ENCODE measurements around the gene PTPN3. TPM values are rescaled to one million over a fixed set of nuclear protein-coding genes. Genes with fewer than 3 reads are reported as not detected.

PTPN3 gene
- total RNA-seq, 4 donors from 2014 or later: 3.1 to 9.0 (median 5.7) TPM

DNA sequence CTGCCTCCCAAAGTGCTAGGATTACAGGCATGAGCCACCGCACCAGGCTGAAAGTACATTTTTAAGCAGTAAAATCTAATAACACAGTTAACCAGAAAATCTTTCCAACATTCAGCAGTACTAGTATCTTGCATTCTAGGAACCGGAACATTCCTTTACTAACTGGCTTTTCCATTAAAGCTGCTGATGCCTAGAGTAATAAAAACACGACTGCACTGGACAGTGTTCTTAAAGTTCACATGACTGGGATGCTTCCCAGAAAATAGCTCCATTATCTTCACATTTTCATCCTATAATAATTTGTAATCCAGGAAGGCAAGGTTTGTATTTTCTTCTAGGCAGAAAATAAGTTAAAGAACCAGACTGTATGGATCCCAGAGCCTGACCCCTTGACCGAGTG is 9.8 kb downstream of the PTPN3 start:
- TF ChIP-seq, protein P1, sequence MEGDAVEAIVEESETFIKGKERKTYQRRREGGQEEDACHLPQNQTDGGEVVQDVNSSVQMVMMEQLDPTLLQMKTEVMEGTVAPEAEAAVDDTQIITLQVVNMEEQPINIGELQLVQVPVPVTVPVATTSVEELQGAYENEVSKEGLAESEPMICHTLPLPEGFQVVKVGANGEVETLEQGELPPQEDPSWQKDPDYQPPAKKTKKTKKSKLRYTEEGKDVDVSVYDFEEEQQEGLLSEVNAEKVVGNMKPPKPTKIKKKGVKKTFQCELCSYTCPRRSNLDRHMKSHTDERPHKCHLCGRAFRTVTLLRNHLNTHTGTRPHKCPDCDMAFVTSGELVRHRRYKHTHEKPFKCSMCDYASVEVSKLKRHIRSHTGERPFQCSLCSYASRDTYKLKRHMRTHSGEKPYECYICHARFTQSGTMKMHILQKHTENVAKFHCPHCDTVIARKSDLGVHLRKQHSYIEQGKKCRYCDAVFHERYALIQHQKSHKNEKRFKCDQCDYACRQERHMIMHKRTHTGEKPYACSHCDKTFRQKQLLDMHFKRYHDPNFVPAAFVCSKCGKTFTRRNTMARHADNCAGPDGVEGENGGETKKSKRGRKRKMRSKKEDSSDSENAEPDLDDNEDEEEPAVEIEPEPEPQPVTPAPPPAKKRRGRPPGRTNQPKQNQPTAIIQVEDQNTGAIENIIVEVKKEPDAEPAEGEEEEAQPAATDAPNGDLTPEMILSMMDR (IDR thresholded peaks at IDR 0.05; ENCODE audit: low read depth): no peak

DNA sequence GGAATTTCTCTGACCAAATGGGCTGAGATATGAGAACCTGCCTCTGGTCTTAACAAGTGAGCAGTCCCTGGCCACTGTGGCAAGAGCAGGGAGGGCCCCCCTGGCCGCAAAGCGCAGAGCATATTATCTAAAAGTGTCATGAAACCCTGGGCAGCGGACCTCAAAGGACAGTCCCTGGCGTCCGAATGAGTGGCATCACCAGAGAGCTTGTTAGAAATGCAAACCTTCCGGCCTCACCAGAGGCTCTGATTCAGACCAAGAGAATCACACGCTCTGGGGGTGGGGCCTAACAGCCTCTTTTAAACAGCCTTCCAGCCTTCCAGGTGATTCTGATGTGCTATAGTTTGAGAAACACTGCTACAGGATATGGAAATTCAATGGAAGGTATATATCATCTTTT is 10.9 kb downstream of the PTPN3 start:
- TF ChIP-seq, protein P1 (IDR thresholded peaks at IDR 0.05; ENCODE audit: low read depth): no peak

GRCh38 chr9:109483744-109484429 is 14.2 kb downstream of the PTPN3 start:
- TF ChIP-seq, protein P1 (IDR thresholded peaks at IDR 0.05; ENCODE audit: low read depth): no peak

DNA sequence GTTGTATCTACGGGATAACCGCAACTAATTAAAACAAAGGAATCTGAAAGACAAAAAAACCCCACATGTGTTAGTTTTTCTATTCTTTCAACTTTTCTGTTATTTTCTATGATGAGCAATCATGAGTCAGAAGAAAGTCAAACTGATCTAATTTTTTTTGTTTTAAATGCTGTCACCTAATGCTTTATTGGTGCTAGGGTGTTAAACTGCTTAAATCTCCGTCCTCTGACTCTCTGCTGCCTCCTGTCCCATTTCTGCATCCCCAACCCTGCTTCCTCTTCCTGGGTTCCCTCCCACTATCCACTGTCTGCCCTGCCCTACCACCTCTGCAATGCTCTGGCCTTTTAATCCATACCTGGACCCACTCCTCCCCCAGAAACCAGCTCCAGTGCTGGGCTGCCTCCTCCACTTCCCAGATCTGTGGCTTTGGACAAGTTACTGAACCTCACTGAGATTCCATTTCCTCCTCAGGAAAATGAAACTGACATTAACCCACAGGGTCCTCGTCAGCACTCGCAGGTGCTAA is 15.7 kb downstream of the PTPN3 start:
- TF ChIP-seq, protein P1 (IDR thresholded peaks at IDR 0.05; ENCODE audit: low read depth): no peak

DNA sequence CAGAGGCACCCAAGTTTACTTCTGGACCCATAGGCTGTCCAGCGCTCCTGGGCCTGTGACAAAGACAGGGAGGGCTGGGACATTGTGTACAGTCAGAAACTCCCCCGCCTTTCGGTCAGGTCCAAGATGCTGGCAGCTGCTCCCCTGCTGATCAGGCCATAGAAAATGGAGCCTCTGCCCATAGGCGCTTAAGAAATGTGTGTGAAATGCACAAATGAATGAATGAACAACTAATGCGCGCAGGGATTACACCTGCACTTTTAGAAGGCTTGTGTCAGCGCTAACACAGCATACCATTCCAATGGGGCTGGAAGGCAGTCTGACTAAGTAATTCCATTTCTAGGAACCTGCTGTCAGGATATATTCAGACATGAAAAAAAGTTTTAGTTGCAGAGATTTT is 16.3 kb downstream of the PTPN3 start:
- TF ChIP-seq, protein P1 (IDR thresholded peaks at IDR 0.05; ENCODE audit: low read depth): no peak

DNA sequence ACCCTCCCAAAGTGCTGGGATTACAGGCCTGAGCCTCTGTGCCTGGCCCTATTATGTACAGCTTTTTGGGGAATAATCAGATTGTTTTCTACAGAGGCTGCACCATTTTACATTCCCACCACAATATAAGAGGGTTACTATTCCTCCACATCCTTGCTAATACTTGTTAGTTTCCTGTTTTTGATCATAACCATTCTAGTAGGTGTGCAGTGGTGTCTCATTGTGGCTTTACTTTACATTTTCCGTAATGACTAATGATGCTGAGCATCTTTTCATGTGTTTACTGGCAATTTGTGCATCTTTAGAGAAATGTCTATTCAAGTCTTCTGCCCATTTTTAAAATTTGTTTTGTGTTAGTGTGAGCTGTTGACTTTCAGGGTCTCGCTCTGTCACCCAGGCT is 18.3 kb downstream of the PTPN3 start:
- TF ChIP-seq, protein P1 (IDR thresholded peaks at IDR 0.05; ENCODE audit: low read depth): no peak

GRCh38 chr9:109478665-109479380 is 19.3 kb downstream of the PTPN3 start:
- TF ChIP-seq, protein P1 (IDR thresholded peaks at IDR 0.05; ENCODE audit: low read depth): no peak
